IMR-90 (cell line): ENCODE results near the gene MCUB.
"Not testable (repeated sequence)": the region's sequence is repeated elsewhere in the genome, so short reads cannot be mapped to it uniquely, and the experiment has no call there.

Source experiments
- BHLHE40 ChIP-seq: fragments of 150-350 bp; IDR thresholded peaks from 2 replicates; pipeline ENCODE4 v1.6.1; 2016; ENCODE audit warnings: mild to moderate bottlenecking, low read depth, low read length
- CEBPB ChIP-seq: IDR thresholded peaks from 2 replicates; pipeline ENCODE4 v1.6.1; 2012; ENCODE audit warnings: low read depth, low read length, improper control_type of control experiment
- CTCF ChIP-seq: conservative IDR thresholded peaks from 2 replicates; pipeline ENCODE4 v1.5.1; 2012; ENCODE audit warnings: mild to moderate bottlenecking, low read depth, low read length, improper control_type of control experiment
- MAFK ChIP-seq: IDR thresholded peaks from 2 replicates; pipeline ENCODE4 v1.6.1; 2012; ENCODE audit warnings: low read depth, low read length, improper control_type of control experiment
- MAZ ChIP-seq: IDR thresholded peaks from 2 replicates; pipeline ENCODE4 v1.6.1; 2012; ENCODE audit warnings: low read depth, mild to moderate bottlenecking, low read length, improper control_type of control experiment, moderate library complexity, borderline replicate concordance
- NFE2L2 ChIP-seq: fragments of 150-350 bp; IDR thresholded peaks from 2 replicates; pipeline ENCODE4 v1.6.1; 2016; ENCODE audit warnings: low read depth, mild to moderate bottlenecking, low read length
- POLR2A ChIP-seq: IDR thresholded peaks from 2 replicates; pipeline ENCODE4 v1.6.1; 2012; ENCODE audit warnings: mild to moderate bottlenecking, low read depth, low read length
- RCOR1 ChIP-seq: IDR thresholded peaks from 2 replicates; pipeline ENCODE4 v1.6.1; 2012; ENCODE audit warnings: mild to moderate bottlenecking, low read length, improper control_type of control experiment; ENCODE audit not compliant: insufficient replicate concordance
- RFX5 ChIP-seq: IDR thresholded peaks from 2 replicates; pipeline ENCODE4 v1.8.0; 2012; ENCODE audit warnings: low read depth, mild to moderate bottlenecking, low read length, moderate library complexity
- USF2 ChIP-seq: fragments of 150-350 bp; IDR thresholded peaks from 2 replicates; pipeline ENCODE4 v1.6.1; 2017; ENCODE audit warnings: mild to moderate bottlenecking, antibody characterized with exemption, low read length, low read depth

- not testable (repeated sequence) for TF ChIP-seq CTCF, POLR2A, CEBPB, USF2, RFX5, MAZ, RCOR1, NFE2L2, BHLHE40, MAFK
These were observed 118.9 kb downstream of the MCUB start for GRCh38 chr4:109678925-109679324.
